ENCODE results near the gene HPCAL1. TPM values are rescaled to one million over a fixed set of nuclear protein-coding genes. Genes with fewer than 3 reads are reported as not detected.

The HPCAL1 gene
- total and polyA plus RNA-seq, 10 of the 15 experiments (the other 5 are each of a cell fraction or from before 2014, with no cell fraction given) = 0.40 to 12.8 (median 7.9) TPM

DNA sequence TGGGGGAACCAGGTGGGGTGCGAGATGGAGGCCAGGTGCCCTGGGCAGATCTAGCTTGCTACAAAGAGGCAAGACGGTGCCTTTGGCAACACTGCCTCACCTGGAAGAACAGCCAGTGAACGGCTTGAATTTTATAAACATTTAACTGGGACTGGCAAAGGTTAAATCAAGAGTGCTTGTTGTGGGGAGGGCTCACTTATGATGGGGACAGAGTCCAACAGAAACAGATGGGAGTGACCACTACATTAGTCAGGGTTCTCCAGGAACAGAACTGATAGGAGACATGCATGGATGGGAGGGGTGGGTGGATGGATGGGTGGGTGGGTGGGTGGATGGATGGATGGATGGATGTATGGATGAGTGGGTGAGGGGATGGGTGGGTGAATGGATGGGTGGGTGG is 126.2 kb downstream of the HPCAL1 start:
- ChIA-PET RAD21 (ENCODE audit: unreplicated experiment) (no interaction called here), SMC1A (ENCODE audit: uncharacterized antibody, unreplicated experiment) (interaction anchor here (0.9 to 1.7 kb wide), 2 partner anchors 20 to 284 kb away, joined by 3 to 4 read pairs; no protein-coding TSS in a partner anchor), CTCF (interaction anchor here (1.4 kb wide), 1 partner anchor 20 kb away, joined by 5 read pairs; no protein-coding TSS in a partner anchor), POLR2A (interaction anchor here (0.8 kb wide), 1 partner anchor 19 kb away, joined by 3 read pairs; the partner anchor contains the start of gene ODC1)
- peaks cover 3% of the 10 kb centered on the region; the same call in 1 of the 2 replicates for H3K4me1 ChIP-seq (ENCODE audit: control insufficient read depth, insufficient read depth, low read length)
- no peak overlapping the region for H2AFZ ChIP-seq (ENCODE audit: control insufficient read depth, low read depth, low read length)
- FAIRE-seq (no peak), ATAC-seq (no peak), DNase-seq (ENCODE audit: low read depth, low spot score) (no peak)
- H3K79me2 ChIP-seq (ENCODE audit: control insufficient read depth, insufficient read depth, low read length) = no peaks in the 10 kb centered on the region
- no peaks in the 10 kb centered on the region for H4K20me1 ChIP-seq (ENCODE audit: control insufficient read depth, insufficient read depth)
- no peak overlapping the region for H3K27ac ChIP-seq (ENCODE audit: control insufficient read depth, insufficient read depth)
- no peak overlapping the region for H3K4me3 ChIP-seq
- H3K36me3 ChIP-seq (ENCODE audit: control insufficient read depth in 2 of 2, insufficient read depth in 2 of 2, low read length in 1 of 2) = no peaks in the 10 kb centered on the region
- intact Hi-C loops (cut with micrococcal nuclease; ENCODE audit: unreplicated experiment) = no loop called here
- H3K9me3 ChIP-seq (replicated peaks; ENCODE audit: control insufficient read depth, insufficient read depth, low read length) = no peaks in the 10 kb centered on the region
- TF ChIP-seq IRF5 (IDR thresholded peaks at IDR 0.05; ENCODE audit: borderline replicate concordance) (no peak), ZBTB40 (IDR thresholded peaks at IDR 0.05; ENCODE audit: borderline replicate concordance) (no peak), PRDM15 (CRISPR knock-in tag; IDR thresholded peaks at IDR 0.05) (no peak), ZNF24 (IDR thresholded peaks at IDR 0.05) (no peak), POLR2AphosphoS2 (IDR thresholded peaks at IDR 0.05; ENCODE audit: low read depth, low read length) (no peak), CREM (IDR thresholded peaks at IDR 0.05; ENCODE audit: low read depth) (no peak), SREBF2 (IDR thresholded peaks at IDR 0.05; ENCODE audit: low read length) (no peak)
- no peak overlapping the region for H3K9ac ChIP-seq (ENCODE audit: control insufficient read depth, insufficient read depth, low read length)
- WGBS (ENCODE audit: insufficient coverage, insufficient replicate concordance, low lambda C conversion rate, missing lambda C conversion rate) = 27% methylated on average over 3 of the region's 3 CpGs
- no peak overlapping the region for H3K4me2 ChIP-seq (ENCODE audit: control insufficient read depth, insufficient read depth)
- no peaks in the 10 kb centered on the region for H3K27me3 ChIP-seq (replicated peaks in 1 of 2; ENCODE audit: control insufficient read depth in 2 of 2, insufficient read depth in 2 of 2, low read length in 1 of 2)
- in situ Hi-C loops (cut with MboI) = no loop called here
- BruUV-seq (replicated peaks) = no TSS peak
